K562 (cell line): ENCODE results near the gene TRIP10. TPM values are rescaled to one million over a fixed set of nuclear protein-coding genes. Genes with fewer than 3 reads are reported as not detected.

Experiments used
- ATAC-seq: fragments of 200-7000 bp; cut with Tn5 transposase; 3 replicates; pipeline ENCODE4 v1.9.1; 2020; ENCODE audit warnings: moderate library complexity
- BruUV-seq: library from RNA; stranded (reverse); fragments of 400-500 nt; replicated peaks from 2 replicates; lab custom pipeline; 2021; lab: Mats Ljungman, UMichigan
- CTCF ChIA-PET: fragments of 300-600 bp; formaldehyde crosslinking; extraction: SDS; loops from one replicate; lab custom pipeline; 2021; ENCODE audit warnings: low intra/inter-chr PET ratio; lab: Yijun Ruan, JAX
- POLR2A ChIA-PET: fragments of 300-600, 350-650 bp; sonication (Branson Sonifier 250); formaldehyde crosslinking; extraction: SDS; loops from one replicate; lab custom pipeline; 2021; ENCODE audit warnings: antibody characterized with exemption, inconsistent platforms; lab: Yijun Ruan, JAX
- DNase-seq, 4 experiments: peaks; one replicate each; pipeline versions ENCODE4 v3.0.0 to v3.0.0-alpha.2; 2011 to 2018; ENCODE audit warnings: low spot score in 3 of 4, mixed read lengths in 3 of 4; ENCODE audit errors: extremely low read depth in 1 of 4
- FAIRE-seq: peaks from 2 replicates; lab custom pipeline; 2011; peaks lifted over from hg19 to GRCh38; lab: Jason Lieb, UNC
- H2AFZ ChIP-seq: 2 replicates; pipeline ENCODE4 v1.6.0; 2011; ENCODE audit warnings: low read depth, low read length, control low read depth, inconsistent platforms
- H3K27ac ChIP-seq: fragments of 200-600 bp; 3 replicates; pipeline ENCODE4 v1.8.0; 2011; ENCODE audit warnings: low read depth, mild to moderate bottlenecking, control low read depth, inconsistent platforms, low read length, moderate library complexity, mixed read lengths; ENCODE audit errors: extremely low read depth
- H3K27me3 ChIP-seq, 2 experiments: fragments of 300-600 bp in 1 of 2; 2 replicates in 1 of 2; 3 replicates in 1 of 2; pipeline versions ENCODE4 v1.6.0 to v1.8.0; 2011; ENCODE audit warnings: inconsistent platforms in 2 of 2, low read length in 2 of 2, mild to moderate bottlenecking in 1 of 2, mixed read lengths in 1 of 2, moderate library complexity in 1 of 2; ENCODE audit not compliant: control insufficient read depth in 2 of 2, insufficient read depth in 2 of 2
- H3K36me3 ChIP-seq: fragments of 300-600 bp; 3 replicates; pipeline ENCODE4 v1.8.0; 2011; ENCODE audit warnings: mild to moderate bottlenecking, low read length, inconsistent platforms; ENCODE audit not compliant: control insufficient read depth, insufficient read depth
- H3K4me1 ChIP-seq, 2 experiments: fragments of 200-600 bp in 1 of 2; replicated peaks in 1 of 2; 2 replicates in 1 of 2; 3 replicates in 1 of 2; pipeline versions ENCODE4 v1.5.1 to v1.8.0; 2011; ENCODE audit warnings: inconsistent platforms in 2 of 2, low read length in 2 of 2, mild to moderate bottlenecking in 1 of 2, mixed read lengths in 1 of 2, moderate library complexity in 1 of 2; ENCODE audit not compliant: control insufficient read depth in 2 of 2, insufficient read depth in 2 of 2
- H3K4me2 ChIP-seq: 2 replicates; pipeline ENCODE4 v1.6.1; 2011; ENCODE audit warnings: low read length, control low read depth, inconsistent platforms, mixed read lengths; ENCODE audit not compliant: insufficient read depth
- H3K4me3 ChIP-seq: fragments of 200-600 bp; sonication (generic), shearing (Covaris generic); 2 replicates; pipeline ENCODE4 v1.5.1; 2016; ENCODE audit warnings: control low read depth, inconsistent platforms
- H3K79me2 ChIP-seq: fragments of 200-600 bp; 3 replicates; pipeline ENCODE4 v1.8.0; 2011; ENCODE audit warnings: low read length, inconsistent platforms; ENCODE audit not compliant: control insufficient read depth, insufficient read depth
- H3K9ac ChIP-seq, 2 experiments: 2 replicates each; pipeline versions ENCODE4 v1.6.0 to v1.6.1; 2011; ENCODE audit warnings: low read depth in 2 of 2, low read length in 2 of 2, control low read depth in 1 of 2, inconsistent platforms in 1 of 2, mild to moderate bottlenecking in 1 of 2, mixed read lengths in 1 of 2; ENCODE audit not compliant: insufficient read depth in 1 of 2
- H3K9me1 ChIP-seq: one replicate; pipeline ENCODE4 v1.6.0; 2011; ENCODE audit warnings: inconsistent platforms, mild to moderate bottlenecking, low read length, moderate library complexity; ENCODE audit not compliant: control insufficient read depth, insufficient read depth
- H3K9me3 ChIP-seq: replicated peaks from 2 replicates; pipeline ENCODE4 v1.5.1; 2011; ENCODE audit warnings: low read depth, low read length, inconsistent platforms; ENCODE audit not compliant: control insufficient read depth, insufficient read depth
- H4K20me1 ChIP-seq: replicated peaks from 2 replicates; pipeline ENCODE4 v1.6.1; 2011; ENCODE audit warnings: low read length, inconsistent platforms, mixed read lengths; ENCODE audit not compliant: control insufficient read depth, insufficient read depth
- DACH1 ChIP-seq: fragments of 450-650 bp; IDR thresholded peaks from 2 replicates; pipeline ENCODE4 v1.6.1; 2018; ENCODE audit not compliant: partially characterized antibody
- ZBTB7A ChIP-seq: IDR thresholded peaks from 2 replicates; pipeline ENCODE4 v1.6.1; 2011; ENCODE audit warnings: low read depth, mild to moderate bottlenecking, low read length, moderate library complexity, borderline replicate concordance; ENCODE audit not compliant: control insufficient read depth
- ZNF121 ChIP-seq: sonication (generic); formaldehyde crosslinking; conservative IDR thresholded peaks from 2 replicates; pipeline ENCODE4 v1.8.0; 2022; ENCODE audit warnings: missing genetic modification reagents
- WGBS: fragments of 100-300 bp; shearing (Covaris generic); methylation state at CpG from one replicate; pipeline ENCODE4 v1.1.6; 2016; ENCODE audit warnings: low coverage, mixed read lengths; ENCODE audit not compliant: insufficient coverage; ENCODE audit errors: missing lambda C conversion rate; 5-methylcytosine and 5-hydroxymethylcytosine counted together
- in situ Hi-C: fragments of 300-500 bp; cut with MboI; formaldehyde crosslinking; loops from 4 replicates; pipeline ENCODE4 v1.15.0; 2018; ENCODE audit warnings: inconsistent platforms, mixed read lengths
- intact Hi-C: fragments of 100-400 bp; cut with micrococcal nuclease; formaldehyde crosslinking; loops from 2 replicates; pipeline ENCODE4 v1.14.2; 2022
- polyA plus RNA-seq, 8 experiments: library from polyadenylated mRNA; depleted of rRNA in 4 of 8; stranded (reverse) in 5 of 8; unstranded in 3 of 8; fragments of >200 nt; fragmentation: Nextera tagmentation in 2 of 8; fragmentation: Illumina TruSeq in 1 of 8; extraction: Ambion mirVana in 2 of 8; extraction: Trizol in 1 of 8; gene quantifications; 2 replicates each; pipeline versions ENCODE4 v1.2.1 to v1.2.3, GENCODE V29; 2011 to 2014; ENCODE audit warnings: inconsistent platforms in 1 of 8, missing spikeins in 1 of 8
- total RNA-seq, 7 experiments: library from RNA; depleted of rRNA in 6 of 7; stranded (reverse); fragments of >200 nt in 6 of 7; fragmentation: Illumina TruSeq in 2 of 7; extraction: Trizol in 2 of 7; gene quantifications; 2 replicates each; pipeline versions ENCODE4 v1.2.1 to v1.2.3, GENCODE V29; 2011 to 2021; ENCODE audit warnings: low replicate concordance in 1 of 7
- TF ChIP-seq, protein P1 (sequence below): fragments of 200-800 bp; sonication (Bioruptor generic); IDR thresholded peaks from 2 replicates; pipeline ENCODE4 v1.6.1; 2016; ENCODE audit warnings: missing genetic modification characterization, missing compliant biosample characterization
- TF ChIP-seq, protein P2 (sequence below): fragments of 250-450 bp; sonication (Bioruptor Pico); IDR thresholded peaks from 2 replicates; pipeline ENCODE4 v1.8.0; 2022; ENCODE audit warnings: inconsistent platforms, mild to moderate bottlenecking, moderate library complexity, borderline replicate concordance

Gene TRIP10
- total and polyA plus RNA-seq, 9 of the 15 experiments (the other 6 are each of a cell fraction or from before 2014, with no cell fraction given), result 1.2 to 66.8 (median 36.1) TPM

DNA sequence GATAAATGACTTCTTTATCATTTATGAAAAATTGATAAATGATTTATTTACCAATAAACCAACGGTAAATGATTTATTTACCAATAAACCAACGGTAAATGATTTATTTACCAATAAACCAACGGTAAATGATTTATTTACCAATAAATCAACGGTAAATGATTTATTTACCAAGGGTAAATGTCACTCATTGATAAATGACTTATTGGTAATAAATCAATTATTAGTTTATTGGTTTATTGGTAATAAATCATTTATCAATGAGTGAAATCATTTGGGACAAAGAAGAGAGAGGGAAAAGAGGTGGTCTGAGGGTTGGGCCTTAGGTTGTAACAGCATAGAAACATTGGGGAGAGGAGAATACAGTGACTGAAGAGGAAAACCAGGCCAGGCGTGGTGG lies 54.5 kb downstream of the TRIP10 start:
- 28% methylated on average over 5 of the region's 5 CpGs for WGBS

More for the DNA sequence above, 54.5 kb downstream of the TRIP10 start:
- Histone ChIP-seq H3K4me3 (no peak overlapping the region), H3K27me3 (no peaks in the 10 kb centered on the region), H4K20me1 (no peaks in the 10 kb centered on the region), H3K27ac (no peak overlapping the region), H3K36me3 (no peaks in the 10 kb centered on the region), H3K4me2 (no peak overlapping the region), H2AFZ (no peak overlapping the region), H3K9me1 (no peaks in the 10 kb centered on the region), H3K4me1 (no peaks in the 10 kb centered on the region), H3K79me2 (no peaks in the 10 kb centered on the region), H3K9me3 (peaks cover 3% of the 10 kb centered on the region), H3K9ac (no peak overlapping the region)
- ChIA-PET CTCF (no interaction called here), POLR2A (no interaction called here)
- intact Hi-C loops (no loop called here), in situ Hi-C loops (no loop called here)
- DNase-seq (no peak), FAIRE-seq (no peak), ATAC-seq (no peak)
- TF ChIP-seq, protein P1, sequence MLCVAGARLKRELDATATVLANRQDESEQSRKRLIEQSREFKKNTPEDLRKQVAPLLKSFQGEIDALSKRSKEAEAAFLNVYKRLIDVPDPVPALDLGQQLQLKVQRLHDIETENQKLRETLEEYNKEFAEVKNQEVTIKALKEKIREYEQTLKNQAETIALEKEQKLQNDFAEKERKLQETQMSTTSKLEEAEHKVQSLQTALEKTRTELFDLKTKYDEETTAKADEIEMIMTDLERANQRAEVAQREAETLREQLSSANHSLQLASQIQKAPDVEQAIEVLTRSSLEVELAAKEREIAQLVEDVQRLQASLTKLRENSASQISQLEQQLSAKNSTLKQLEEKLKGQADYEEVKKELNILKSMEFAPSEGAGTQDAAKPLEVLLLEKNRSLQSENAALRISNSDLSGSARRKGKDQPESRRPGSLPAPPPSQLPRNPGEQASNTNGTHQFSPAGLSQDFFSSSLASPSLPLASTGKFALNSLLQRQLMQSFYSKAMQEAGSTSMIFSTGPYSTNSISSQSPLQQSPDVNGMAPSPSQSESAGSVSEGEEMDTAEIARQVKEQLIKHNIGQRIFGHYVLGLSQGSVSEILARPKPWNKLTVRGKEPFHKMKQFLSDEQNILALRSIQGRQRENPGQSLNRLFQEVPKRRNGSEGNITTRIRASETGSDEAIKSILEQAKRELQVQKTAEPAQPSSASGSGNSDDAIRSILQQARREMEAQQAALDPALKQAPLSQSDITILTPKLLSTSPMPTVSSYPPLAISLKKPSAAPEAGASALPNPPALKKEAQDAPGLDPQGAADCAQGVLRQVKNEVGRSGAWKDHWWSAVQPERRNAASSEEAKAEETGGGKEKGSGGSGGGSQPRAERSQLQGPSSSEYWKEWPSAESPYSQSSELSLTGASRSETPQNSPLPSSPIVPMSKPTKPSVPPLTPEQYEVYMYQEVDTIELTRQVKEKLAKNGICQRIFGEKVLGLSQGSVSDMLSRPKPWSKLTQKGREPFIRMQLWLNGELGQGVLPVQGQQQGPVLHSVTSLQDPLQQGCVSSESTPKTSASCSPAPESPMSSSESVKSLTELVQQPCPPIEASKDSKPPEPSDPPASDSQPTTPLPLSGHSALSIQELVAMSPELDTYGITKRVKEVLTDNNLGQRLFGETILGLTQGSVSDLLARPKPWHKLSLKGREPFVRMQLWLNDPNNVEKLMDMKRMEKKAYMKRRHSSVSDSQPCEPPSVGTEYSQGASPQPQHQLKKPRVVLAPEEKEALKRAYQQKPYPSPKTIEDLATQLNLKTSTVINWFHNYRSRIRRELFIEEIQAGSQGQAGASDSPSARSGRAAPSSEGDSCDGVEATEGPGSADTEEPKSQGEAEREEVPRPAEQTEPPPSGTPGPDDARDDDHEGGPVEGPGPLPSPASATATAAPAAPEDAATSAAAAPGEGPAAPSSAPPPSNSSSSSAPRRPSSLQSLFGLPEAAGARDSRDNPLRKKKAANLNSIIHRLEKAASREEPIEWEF, result peak; percentile 97
- TF ChIP-seq ZBTB7A (no peak), DACH1 (peak; percentile 38), ZNF121 (CRISPR knock-in tag) (no peak)
- TF ChIP-seq, protein P2, sequence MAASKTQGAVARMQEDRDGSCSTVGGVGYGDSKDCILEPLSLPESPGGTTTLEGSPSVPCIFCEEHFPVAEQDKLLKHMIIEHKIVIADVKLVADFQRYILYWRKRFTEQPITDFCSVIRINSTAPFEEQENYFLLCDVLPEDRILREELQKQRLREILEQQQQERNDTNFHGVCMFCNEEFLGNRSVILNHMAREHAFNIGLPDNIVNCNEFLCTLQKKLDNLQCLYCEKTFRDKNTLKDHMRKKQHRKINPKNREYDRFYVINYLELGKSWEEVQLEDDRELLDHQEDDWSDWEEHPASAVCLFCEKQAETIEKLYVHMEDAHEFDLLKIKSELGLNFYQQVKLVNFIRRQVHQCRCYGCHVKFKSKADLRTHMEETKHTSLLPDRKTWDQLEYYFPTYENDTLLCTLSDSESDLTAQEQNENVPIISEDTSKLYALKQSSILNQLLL (CRISPR knock-in tag), result no peak
- no TSS peak for BruUV-seq
